Epithelial cell of esophagus (primary cell): ENCODE data around the gene KRT20.

Experiments
- DNase-seq: peaks from one replicate; pipeline ENCODE4 v3.0.0; 2010; ENCODE audit warnings: low read depth
- H3K4me3 ChIP-seq: 2 replicates; pipeline ENCODE4 v1.5.1; 2011; ENCODE audit warnings: mild to moderate bottlenecking, low read length, control low read depth
- CTCF ChIP-seq: IDR thresholded peaks from 2 replicates; pipeline ENCODE4 v1.5.1; 2011; ENCODE audit warnings: low read depth, mild to moderate bottlenecking, low read length, control low read depth, inconsistent platforms; ENCODE audit not compliant: insufficient read depth; ENCODE audit errors: missing control alignments

Gene KRT20

GRCh38 chr17:40900809-40901356 is 15.8 kb upstream of the KRT20 start:
- H3K4me3 ChIP-seq: no peak overlapping the region

GRCh38 chr17:40896916-40897455 is 11.9 kb upstream of the KRT20 start:
- TF ChIP-seq CTCF: no peak
- no peak for DNase-seq
- no peak overlapping the region for H3K4me3 ChIP-seq

More at GRCh38 chr17:40900809-40901356, 15.8 kb upstream of the KRT20 start:
- TF ChIP-seq CTCF: no peak
- DNase-seq: no peak

- DNase-seq: no peak
- no peak overlapping the region for H3K4me3 ChIP-seq
- TF ChIP-seq CTCF: no peak
Observed at GRCh38 chr17:40895106-40895730, 10.2 kb upstream of the KRT20 start.

- no peak for TF ChIP-seq CTCF
- no peak overlapping the region for H3K4me3 ChIP-seq
- no peak for DNase-seq
Observed at GRCh38 chr17:40888196-40888720, 3.2 kb upstream of the KRT20 start.

GRCh38 chr17:40886090-40886489 is 1.0 kb upstream of the KRT20 start:
- no peak for TF ChIP-seq CTCF
- no peak for DNase-seq
- H3K4me3 ChIP-seq: no peak overlapping the region

GRCh38 chr17:40883626-40884334 is 1.3 kb downstream of the KRT20 start:
- TF ChIP-seq CTCF: no peak
- no peak for DNase-seq
- no peak overlapping the region for H3K4me3 ChIP-seq
